Right lobe of liver (tissue), 4 donors: Measurements from ENCODE around the gene ELMO1.

Experiments used
- CTCF ChIP-seq, 4 donors: fragments of 200-600 bp in 3 of 4; fragments of 450-650 bp in 1 of 4; IDR thresholded peaks; one replicate each; pipeline versions ENCODE4 v1.5.1 to v1.8.0; 2016 to 2022; ENCODE audit warnings: antibody characterized with exemption in 4 of 4, mild to moderate bottlenecking in 2 of 4
- POLR2A ChIP-seq: fragments of 450-650 bp; IDR thresholded peaks from one replicate; pipeline ENCODE4 v1.6.1; 2017; ENCODE audit warnings: antibody characterized with exemption, mild to moderate bottlenecking
- donor health status: DM: no; HTN: no; CAD: no.
- donor health status: DM: no; HTN: no; CAD: no.
- donor health status: DM: no; HTN: yes; CAD: no.

DNA sequence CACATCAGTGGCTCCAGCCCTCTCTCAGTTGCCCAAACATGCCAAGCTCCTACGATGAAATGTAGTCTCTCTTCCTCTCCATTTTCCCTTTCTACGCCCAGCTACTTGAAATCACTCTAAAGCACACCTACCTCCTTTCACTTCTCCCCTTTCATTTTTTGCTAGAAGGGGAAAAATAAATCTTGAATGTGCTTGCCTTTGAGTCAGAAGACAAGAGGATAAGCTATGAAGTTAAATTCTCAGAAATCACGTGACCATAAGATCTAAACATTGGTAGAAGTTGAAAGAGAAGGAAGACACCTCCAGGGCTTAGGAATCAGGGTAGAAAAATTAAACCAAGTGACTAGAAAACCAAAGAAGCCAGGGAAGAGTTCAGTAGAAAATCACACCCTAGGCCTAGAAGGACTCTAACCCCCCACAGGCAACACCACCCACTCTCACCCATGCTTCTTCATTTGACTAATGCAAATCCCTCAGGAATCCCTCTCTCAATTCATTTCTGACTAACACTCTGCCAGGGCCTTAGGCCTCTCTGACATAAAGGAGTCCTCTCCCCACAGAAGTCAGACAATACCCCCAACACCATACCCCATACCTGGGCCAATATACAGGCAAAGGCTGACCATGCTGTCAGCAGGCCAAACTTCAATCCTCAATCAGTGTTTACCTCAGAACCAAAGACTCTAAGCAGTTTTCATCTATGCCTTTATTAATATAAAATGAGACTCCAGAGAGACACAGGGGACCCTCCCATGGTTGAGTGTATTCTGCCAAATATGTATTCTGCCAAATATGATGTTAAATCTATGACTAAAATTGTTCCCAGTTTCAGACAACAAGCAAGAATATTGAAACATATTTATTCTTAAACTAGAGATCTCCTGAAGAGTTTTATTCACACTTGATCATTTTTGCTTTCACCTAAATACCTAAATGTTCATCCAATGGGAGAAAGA, 84.8 kb downstream of the ELMO1 start:
- TF ChIP-seq CTCF (IDR thresholded peaks at IDR 0.05) (no peak), POLR2A (no peak)
